ENCODE data around the gene PICK1.

DNA sequence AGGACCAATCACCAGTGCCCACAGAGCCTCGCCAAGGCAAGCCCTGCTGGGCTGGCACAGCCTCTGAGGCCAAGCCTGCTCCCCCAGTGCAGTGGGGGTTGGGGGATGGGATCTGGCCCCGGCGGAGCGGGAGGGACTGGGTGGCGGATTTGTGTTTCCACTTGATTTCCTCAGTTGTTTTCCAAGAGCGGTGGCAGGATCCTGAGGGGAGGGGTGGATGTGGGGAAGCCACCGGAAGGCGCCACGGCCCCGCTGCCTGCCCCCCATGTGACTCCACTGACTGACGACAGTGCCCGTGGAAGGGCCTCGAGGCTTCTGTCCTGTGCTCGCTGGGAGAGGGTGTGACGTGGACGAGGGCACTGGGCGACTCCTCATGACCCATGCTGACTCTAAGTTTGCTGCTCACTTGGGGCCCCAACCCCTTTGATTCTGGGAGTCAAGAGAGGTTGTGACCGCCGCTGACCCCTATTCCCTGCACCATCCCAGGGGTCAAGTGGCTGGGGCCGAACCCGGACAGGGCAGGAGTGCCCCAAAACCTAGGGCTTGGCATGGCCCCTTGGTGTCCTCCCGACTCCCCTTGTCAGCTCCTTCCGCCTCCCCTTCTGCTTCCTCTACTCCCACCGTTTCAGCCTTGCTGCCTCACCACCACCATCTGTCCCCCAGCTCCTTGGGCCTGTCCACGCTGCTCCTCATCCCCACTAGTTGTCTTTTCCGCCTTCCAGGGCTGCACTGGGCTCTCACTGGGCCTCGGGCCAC is 23.5 kb upstream of the PICK1 start:
- TF ChIP-seq, protein P1, sequence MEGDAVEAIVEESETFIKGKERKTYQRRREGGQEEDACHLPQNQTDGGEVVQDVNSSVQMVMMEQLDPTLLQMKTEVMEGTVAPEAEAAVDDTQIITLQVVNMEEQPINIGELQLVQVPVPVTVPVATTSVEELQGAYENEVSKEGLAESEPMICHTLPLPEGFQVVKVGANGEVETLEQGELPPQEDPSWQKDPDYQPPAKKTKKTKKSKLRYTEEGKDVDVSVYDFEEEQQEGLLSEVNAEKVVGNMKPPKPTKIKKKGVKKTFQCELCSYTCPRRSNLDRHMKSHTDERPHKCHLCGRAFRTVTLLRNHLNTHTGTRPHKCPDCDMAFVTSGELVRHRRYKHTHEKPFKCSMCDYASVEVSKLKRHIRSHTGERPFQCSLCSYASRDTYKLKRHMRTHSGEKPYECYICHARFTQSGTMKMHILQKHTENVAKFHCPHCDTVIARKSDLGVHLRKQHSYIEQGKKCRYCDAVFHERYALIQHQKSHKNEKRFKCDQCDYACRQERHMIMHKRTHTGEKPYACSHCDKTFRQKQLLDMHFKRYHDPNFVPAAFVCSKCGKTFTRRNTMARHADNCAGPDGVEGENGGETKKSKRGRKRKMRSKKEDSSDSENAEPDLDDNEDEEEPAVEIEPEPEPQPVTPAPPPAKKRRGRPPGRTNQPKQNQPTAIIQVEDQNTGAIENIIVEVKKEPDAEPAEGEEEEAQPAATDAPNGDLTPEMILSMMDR (IDR thresholded peaks at IDR 0.05 in 2 of 3, conservative IDR thresholded peaks at IDR 0.05 in 1 of 3; ENCODE audit: control insufficient read depth in 2 of 3, extremely low read depth in 1 of 3, insufficient read depth in 1 of 3, low read depth in 3 of 3, low read length in 3 of 3), result no peak
- TF ChIP-seq EP300 (IDR thresholded peaks at IDR 0.05; ENCODE audit: borderline replicate concordance in 1 of 2, control insufficient read depth in 1 of 2, low read depth in 2 of 2, low read length in 2 of 2) (no peak), RELA (IDR thresholded peaks at IDR 0.05; ENCODE audit: borderline replicate concordance, partially characterized antibody) (no peak), RAD21 (IDR thresholded peaks at IDR 0.05; ENCODE audit: insufficient read depth, low read depth, low read length) (no peak), CREM (IDR thresholded peaks at IDR 0.05; ENCODE audit: low read depth) (no peak), POLR2A (IDR thresholded peaks at IDR 0.05; ENCODE audit: low read depth, low read length) (no peak), BACH1 (IDR thresholded peaks at IDR 0.05; ENCODE audit: borderline replicate concordance) (no peak), POLR2AphosphoS2 (IDR thresholded peaks at IDR 0.05; ENCODE audit: low read depth, low read length) (no peak), NBN (IDR thresholded peaks at IDR 0.05) (no peak)
- TF ChIP-seq, protein P2, sequence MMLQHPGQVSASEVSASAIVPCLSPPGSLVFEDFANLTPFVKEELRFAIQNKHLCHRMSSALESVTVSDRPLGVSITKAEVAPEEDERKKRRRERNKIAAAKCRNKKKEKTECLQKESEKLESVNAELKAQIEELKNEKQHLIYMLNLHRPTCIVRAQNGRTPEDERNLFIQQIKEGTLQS (IDR thresholded peaks at IDR 0.05; ENCODE audit: borderline replicate concordance, extremely low read depth, low read depth, low read length), result no peak
- TF ChIP-seq, protein P3, sequence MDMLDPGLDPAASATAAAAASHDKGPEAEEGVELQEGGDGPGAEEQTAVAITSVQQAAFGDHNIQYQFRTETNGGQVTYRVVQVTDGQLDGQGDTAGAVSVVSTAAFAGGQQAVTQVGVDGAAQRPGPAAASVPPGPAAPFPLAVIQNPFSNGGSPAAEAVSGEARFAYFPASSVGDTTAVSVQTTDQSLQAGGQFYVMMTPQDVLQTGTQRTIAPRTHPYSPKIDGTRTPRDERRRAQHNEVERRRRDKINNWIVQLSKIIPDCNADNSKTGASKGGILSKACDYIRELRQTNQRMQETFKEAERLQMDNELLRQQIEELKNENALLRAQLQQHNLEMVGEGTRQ (IDR thresholded peaks at IDR 0.05; ENCODE audit: borderline replicate concordance, low read depth, low read length), result no peak
